Measurements from ENCODE around the gene MTMR10. TPM values are rescaled to one million over a fixed set of nuclear protein-coding genes. Genes with fewer than 3 reads are reported as not detected.

The MTMR10 gene
- total and polyA plus RNA-seq, 2 donors (not counting 3 experiments of a cell fraction or from before 2014, with no cell fraction given), result 48.3 to 88.5 TPM

- H4K20me1 ChIP-seq (replicated peaks; ENCODE audit: control insufficient read depth, extremely low read depth, insufficient read depth, low read length), result no peaks in the 10 kb centered on the region
Observed at GRCh38 chr15:31031471-31032067, 40.1 kb upstream of the MTMR10 start.

More at GRCh38 chr15:31031471-31032067, 40.1 kb upstream of the MTMR10 start:
- dilution Hi-C loops (cut with MboI; ENCODE audit: extremely low pct_ligation_motif_present, low sequenced_read_pairs), result no loop called here
- BruUV-seq (replicated peaks), result no TSS peak
- H3K9ac ChIP-seq (replicated peaks; ENCODE audit: extremely low read depth, insufficient read depth, low read length), result peak overlapping the region; percentile 55
- FAIRE-seq (peak; percentile 80), DNase-seq (ENCODE audit: low read depth, low spot score) (peak; percentile 64)
- H3K4me3 ChIP-seq (replicated peaks in 1 of 3; ENCODE audit: insufficient read depth in 1 of 3, low read depth in 1 of 3, low read length in 3 of 3), result no peak overlapping the region
- H3K36me3 ChIP-seq (ENCODE audit: control insufficient read depth in 2 of 2, extremely low read depth in 1 of 2, insufficient read depth in 2 of 2, low read length in 2 of 2), result no peaks in the 10 kb centered on the region
- no peak for TF ChIP-seq MYC (IDR thresholded peaks at IDR 0.05; ENCODE audit: low read depth, low read length)
- peak; percentile 18 for TF ChIP-seq JUN (IDR thresholded peaks at IDR 0.05; ENCODE audit: borderline replicate concordance, insufficient read depth, insufficient read length, low read depth)
- no peak for TF ChIP-seq POLR2A (IDR thresholded peaks at IDR 0.05; ENCODE audit: low read depth, low read length)
- no peak for TF ChIP-seq CTCF (IDR thresholded peaks at IDR 0.05; ENCODE audit: extremely low read depth in 1 of 2, insufficient read depth in 1 of 2, low read depth in 1 of 2, low read length in 2 of 2)
- peak; percentile 55 for TF ChIP-seq FOS (IDR thresholded peaks at IDR 0.05; ENCODE audit: borderline replicate concordance, insufficient read depth, low read length)
- no peak for TF ChIP-seq EZH2 (IDR thresholded peaks at IDR 0.05; ENCODE audit: borderline replicate concordance, low read depth, low read length, severe bottlenecking)
- TF ChIP-seq POLR2AphosphoS5 (IDR thresholded peaks at IDR 0.05; ENCODE audit: insufficient read depth, low read depth, low read length), result no peak
- TF ChIP-seq MAX (IDR thresholded peaks at IDR 0.05; ENCODE audit: insufficient read depth, insufficient read length), result peak; percentile 42
- no peak for TF ChIP-seq GATA2 (IDR thresholded peaks at IDR 0.05; ENCODE audit: insufficient read depth, insufficient read length, low read depth, low read length)
- no peaks in the 10 kb centered on the region for H3K79me2 ChIP-seq (ENCODE audit: control insufficient read depth, insufficient read depth, low read length)
- no peaks in the 10 kb centered on the region for H3K27me3 ChIP-seq (ENCODE audit: control insufficient read depth in 2 of 2, insufficient read depth in 2 of 2, low read length in 2 of 2)
- intact Hi-C loops (cut with micrococcal nuclease), result no loop called here
- CTCF ChIA-PET, result interaction anchor here (1.0 to 3.2 kb wide), 3 partner anchors 10 to 97 kb away, joined by 3 to 18 read pairs (median 7); no protein-coding TSS in a partner anchor
- H3K27ac ChIP-seq (ENCODE audit: insufficient read depth, low read depth, low read length), result peak overlapping the region; percentile 78
- H3K4me1 ChIP-seq (ENCODE audit: control insufficient read depth, extremely low read depth, insufficient read depth, low read length), result peaks cover 52% of the 10 kb centered on the region
- peak overlapping the region; percentile 75 for H2AFZ ChIP-seq (ENCODE audit: low read depth, low read length)
- H3K9me3 ChIP-seq (replicated peaks; ENCODE audit: control insufficient read depth, insufficient read depth, low read length), result no peaks in the 10 kb centered on the region
- peak overlapping the region; percentile 2 for H3K4me2 ChIP-seq (ENCODE audit: insufficient read depth, low read length)
- no peaks in the 10 kb centered on the region for H3K9me1 ChIP-seq (replicated peaks; ENCODE audit: control insufficient read depth, extremely low read depth, insufficient read depth, low read length)
- POLR2A ChIA-PET, result interaction anchor here (0.7 to 1.1 kb wide), 2 partner anchors 25 to 40 kb away, joined by 4 to 8 read pairs; partner anchors contain the start of gene MTMR10
